Stimulated activated CD4-positive, alpha-beta T cell treated with anti-CD3 and anti-CD28 coated beads, Interleukin-4, amount 100 ng/mL, for 48 hours (primary cell): Measurements from ENCODE around the gene BCAS4.

Experiments used
- DNase-seq, 2 donors: peaks; one replicate each; pipeline ENCODE4 v3.0.0-alpha.2; 2020; ENCODE audit warnings: low read depth in 2 of 2

BCAS4 gene

DNA sequence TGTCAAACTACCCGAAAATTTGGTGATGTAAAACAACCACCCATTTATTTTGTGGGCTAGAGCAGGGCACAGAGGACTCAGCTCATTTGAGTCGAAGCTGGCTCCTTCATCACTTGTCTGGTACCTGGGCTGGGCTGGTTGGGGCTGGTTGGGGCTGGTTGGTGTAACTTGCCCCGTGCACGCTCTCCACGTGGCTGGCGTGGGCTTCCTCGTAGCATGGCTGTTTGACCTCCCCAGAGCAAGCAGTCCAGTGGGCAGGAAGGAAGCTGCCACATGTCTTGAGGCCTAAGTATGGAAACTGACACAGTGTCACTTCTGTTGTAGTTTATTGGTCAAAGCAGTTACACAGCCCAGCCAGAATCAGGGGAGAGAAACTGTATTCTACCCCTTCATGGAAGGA lies 27.1 kb downstream of the BCAS4 start:
- DNase-seq: no peak

DNA sequence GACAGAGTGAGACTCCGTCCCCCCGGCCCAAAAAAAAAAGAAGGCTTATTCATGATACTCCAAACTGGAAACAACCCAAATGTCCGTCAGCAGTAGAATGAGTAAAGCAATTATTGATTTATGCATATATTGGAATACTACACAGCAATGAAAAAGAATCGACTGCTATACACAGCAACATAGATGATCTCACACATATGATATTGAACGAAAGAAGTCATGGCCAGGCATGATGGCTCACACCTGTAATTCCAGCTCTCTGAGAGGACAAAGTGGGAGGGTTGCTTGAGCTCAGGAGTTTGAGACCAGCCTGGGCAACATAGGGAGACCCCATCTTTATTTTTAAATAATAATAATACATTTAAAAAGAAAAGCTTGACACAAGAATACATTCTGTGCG lies 28.5 kb downstream of the BCAS4 start:
- no peak for DNase-seq

DNA sequence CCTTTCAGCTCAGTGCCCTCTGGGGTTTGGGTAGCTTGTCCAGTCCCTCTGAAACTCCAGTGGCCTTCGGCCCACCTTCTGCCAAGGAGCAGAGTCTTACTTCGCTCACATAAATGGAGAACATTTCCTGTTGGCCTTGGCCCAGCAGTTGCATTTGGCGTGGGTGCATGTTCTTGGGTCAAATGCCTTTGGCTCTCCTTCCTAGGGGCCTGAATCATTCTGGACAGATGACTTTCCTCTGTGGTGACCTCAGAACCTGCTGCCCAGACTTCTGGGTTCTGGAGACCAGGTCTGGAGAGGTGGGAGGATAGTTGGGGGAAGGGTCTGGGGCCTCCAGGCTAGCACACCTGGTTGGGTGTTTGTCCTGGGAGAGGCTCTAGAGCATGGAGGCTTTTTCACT lies 29.3 kb downstream of the BCAS4 start:
- no peak for DNase-seq

DNA sequence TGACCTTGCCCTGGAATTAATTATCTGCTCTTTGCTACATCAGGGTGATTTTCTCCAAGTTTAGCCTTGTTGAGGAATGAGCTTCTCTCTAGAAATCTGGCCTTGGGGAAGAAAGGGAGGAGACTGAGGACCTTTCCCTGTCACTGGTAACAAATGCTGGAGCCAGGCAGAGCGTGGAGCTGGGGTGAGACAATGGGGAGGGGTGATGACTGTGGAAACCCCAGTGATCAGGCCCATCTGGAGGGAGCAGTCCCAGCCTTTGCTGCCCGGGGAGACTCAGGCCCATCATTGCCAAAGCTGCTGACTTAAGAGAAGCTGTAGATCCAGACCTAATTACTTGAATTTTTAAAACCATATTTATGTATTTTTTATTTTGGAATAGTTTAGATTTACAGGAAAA lies 31.3 kb downstream of the BCAS4 start:
- DNase-seq: no peak

DNA sequence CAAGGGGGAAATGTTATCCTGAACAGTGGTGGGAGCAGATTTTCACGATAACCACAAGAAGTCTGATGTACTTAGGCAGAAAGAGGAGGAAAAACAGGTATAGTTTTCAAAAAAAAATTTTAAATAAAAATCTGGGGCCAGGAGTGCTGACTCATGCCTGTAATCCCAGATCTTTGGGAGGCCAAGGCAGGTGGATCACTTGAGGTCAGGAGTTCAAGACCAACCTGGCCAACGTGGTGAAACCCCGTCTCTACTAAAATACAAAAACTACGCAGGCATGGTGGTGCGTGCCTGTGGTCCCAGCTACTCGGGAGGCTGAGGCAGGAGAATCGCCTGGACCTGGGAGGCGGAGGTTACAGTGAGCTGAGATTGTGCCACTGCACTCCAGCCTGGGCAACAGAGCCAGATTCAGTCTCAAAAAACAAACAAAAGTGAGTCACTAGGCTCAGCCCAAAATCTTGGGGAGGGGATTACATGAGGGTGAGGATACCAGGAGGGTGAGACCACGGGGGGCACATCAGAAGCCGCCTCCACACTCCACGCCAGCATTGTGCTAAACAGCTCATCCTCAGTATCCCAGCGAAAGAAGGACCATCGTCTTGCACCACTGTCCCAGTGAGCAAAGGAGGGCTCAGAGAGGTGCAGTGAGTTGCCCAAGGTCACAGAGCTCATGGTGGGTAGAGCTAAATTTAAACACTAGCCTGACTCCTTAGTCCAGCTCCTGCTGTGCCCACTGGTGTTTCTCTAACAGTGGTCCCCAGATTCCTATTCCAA lies 33.7 kb downstream of the BCAS4 start:
- no peak for DNase-seq

DNA sequence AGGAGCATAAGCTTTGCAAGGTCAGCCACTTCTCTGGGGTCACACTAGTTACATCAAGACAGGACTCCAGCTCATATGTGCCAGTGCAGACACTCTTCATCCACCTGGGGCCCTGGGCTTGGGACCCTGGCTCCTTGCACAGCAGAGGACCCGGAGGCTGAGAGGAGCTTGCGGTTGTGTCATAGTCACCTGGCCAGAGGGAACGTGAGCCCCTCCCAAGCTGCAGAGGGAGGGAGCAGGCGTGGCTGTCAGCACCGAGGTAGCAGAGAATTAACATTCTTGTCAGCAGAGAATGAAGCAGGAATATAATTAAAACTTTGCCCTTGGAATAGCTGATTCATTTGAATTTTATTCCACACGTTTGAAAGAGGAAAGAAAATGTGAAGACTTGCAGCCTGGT lies 36.8 kb downstream of the BCAS4 start:
- DNase-seq: no peak

DNA sequence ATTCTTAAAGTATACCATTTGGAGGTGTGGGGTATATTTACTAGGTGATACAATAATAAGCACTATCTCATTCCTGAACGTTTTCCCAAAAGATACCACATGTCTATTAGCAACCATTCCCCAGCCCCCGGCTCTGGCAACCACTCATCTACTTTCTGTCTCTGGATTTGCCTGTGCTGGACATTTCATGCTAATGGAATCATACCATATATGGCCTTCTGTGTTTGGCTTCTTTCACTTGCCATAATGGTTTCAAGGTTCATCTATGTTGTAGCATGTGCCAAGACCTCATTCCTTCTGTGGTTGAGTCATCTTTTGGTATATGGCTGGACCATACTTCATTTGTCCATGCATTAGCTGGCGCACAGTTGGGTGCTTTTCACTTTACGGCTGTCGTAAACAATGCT lies 39.7 kb downstream of the BCAS4 start:
- no peak for DNase-seq

DNA sequence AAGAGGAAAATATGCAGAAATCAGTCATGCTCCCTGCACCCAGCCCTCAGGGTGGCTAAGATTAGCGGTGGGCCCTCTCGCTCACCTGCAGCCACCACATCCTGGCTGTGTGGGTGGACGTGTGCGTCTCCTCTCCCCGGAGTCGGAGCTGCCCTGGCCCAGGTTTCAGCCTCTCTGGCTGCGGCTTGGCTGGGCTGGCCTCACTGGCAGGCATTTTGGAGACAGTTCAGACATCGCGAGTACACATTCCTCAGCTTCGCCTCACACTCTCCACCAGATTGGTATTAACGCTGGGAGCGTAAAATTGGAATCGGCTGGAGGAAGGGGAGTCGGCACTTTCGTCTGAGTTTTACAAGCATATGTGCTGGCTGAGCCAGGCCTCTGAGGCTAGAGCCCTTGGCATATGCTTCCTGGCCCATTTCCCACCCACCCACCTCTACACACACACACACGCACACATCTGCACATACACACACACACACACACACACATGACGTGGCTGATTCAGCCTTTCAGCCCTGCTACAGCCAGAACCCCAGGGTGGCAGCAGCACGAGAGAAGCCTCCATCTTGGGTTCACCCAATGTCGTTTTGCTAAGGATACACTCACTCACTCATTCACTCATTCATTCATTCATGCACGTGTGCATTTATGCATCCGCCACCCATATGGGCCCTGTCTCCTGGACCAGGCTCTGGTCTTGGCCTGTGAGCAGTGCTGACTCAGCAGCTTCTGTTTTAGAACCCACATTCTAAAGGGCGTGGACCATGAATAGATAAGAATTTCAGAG lies 42.9 kb downstream of the BCAS4 start:
- no peak for DNase-seq

DNA sequence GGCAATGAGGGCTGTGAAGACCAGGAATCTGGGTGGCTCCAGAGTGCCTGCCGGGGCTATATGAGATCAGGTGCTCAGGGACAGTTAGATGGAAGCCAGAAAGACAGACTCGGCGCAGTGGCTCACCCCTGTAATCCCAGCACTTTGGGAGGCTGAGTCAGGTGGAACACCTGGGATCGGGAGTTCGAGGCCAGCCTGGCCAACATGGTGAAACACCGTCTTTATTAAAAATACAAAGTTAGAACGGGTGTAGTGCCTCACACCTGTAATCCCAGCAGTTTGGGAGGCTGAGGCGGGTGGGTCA lies 43.4 kb downstream of the BCAS4 start:
- no peak for DNase-seq

DNA sequence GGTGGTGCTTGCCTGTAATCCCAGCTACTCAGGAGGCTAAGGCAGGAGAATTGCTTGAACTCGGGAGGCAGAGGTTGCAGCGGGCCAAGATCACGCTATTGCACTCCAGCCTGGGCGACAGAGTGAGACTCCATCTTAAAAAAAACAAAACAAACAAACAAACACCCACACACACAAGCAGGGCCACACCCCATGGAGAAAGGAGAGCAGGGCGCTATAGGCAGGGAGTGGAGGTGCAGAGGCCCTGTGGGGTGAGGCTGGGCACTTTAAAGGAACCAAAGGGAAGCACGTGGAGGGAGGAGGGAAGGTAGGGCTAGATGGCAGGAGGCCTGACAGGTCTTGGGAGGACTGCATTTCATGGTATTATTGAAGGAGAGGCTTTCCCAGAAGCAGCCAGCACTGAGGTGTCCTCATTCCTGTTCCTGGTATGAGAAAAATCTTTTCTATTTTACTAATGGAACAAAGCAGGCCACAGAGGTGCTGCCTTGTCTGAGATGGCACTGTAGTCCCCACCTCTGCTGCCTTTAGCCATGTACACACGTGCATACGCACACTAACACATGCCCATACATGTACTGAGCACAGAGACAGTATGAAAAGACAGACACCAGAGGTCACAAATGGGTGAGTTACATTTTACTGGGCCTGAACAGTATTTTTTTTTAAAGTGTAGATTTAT lies 44.0 kb downstream of the BCAS4 start:
- DNase-seq: no peak

DNA sequence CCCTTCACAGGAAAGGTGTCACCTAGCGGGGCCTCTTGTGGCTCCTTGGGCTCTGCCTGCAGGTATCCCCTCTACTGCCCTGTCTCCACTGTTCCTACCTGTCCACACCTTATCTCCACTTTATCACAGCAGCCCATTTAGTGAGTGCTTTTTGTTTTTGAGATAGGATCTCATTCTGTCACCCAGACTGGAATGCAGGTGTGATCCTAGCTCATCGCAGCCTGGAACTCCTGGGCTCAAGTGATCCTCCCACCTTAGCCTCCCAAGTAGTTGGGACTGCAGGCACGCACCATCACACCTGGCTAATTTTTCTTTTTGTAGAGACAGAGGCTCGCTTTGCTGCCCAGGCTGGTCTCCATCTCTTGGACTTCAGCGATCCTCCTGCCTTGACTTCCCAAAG lies 48.0 kb downstream of the BCAS4 start:
- no peak for DNase-seq

DNA sequence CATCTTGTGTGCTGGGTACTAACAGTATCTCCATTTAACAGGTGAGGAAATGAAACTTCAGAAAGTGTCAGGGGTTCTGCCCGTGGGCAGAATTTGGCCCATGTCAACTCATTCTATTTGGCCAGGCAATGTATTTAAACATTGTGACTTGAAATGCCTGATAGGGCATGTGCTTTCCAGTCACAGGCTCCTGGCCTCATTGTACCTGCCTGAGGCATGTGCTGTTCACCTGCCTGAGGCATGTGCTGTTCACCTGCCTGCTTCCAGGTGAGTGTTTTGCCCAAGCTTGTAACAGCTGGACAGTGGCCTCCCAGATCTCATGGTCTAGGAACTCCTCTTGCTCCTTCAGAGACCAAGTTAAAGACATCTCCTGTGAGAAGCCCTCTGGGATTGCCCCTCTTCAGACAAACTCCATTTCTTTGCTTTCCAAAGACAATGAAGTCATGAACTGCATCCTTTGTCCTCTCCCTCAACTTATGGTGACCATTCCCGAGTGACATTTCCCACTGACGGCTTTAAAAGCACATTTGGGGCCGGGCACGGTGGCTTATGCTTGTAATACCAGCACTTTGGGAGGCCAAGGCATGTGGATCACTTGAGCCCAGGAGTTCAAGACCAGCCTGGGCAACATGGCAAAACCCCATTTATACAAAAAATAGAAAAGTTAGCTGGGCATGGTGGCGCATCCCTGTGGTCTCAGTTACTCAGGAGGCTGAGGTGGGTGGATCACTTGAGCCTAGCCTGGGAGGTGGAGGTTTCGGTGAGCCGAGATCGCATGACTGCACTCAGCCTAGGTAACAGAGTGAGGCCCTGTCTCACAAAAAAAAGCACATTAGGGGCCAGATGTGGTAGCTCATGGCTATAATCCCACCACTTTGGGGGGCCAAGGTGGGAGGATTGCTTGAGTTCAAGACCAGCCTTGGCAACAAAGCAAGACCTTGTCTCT lies 48.7 kb downstream of the BCAS4 start:
- no peak for DNase-seq

DNA sequence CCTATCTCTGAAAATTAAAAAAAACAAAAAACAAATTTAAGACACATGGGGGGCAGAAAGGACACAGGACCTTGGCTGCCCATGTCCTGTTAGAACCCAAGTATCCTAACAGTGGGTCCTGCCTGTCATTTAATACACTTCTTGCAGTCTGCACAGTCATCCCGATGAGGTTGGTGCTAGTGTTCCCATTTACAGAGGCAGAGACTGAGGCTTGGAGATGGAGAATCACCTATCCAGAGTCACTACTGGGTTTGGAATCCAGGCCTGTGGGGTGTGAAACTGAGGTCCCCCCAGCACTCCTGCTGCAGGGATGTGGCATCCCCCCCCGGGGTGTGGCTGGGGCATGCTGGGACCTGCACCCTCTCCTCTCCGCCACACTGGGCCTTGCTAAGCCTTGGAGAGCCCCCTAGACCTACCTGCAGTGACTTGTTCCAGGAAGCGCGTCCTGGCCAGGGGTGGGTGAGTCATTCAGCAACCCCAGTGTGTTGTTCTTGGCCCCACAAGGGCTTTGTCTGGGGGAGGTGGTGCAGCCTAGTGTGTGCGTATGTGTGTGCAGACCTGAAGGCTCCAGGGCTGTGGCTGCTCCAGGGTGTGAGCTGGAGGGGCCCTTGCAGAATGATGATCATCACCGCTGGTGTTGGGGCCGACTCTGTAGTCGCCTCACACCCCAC lies 49.7 kb downstream of the BCAS4 start:
- peak; percentile 12 to 29 for DNase-seq

DNA sequence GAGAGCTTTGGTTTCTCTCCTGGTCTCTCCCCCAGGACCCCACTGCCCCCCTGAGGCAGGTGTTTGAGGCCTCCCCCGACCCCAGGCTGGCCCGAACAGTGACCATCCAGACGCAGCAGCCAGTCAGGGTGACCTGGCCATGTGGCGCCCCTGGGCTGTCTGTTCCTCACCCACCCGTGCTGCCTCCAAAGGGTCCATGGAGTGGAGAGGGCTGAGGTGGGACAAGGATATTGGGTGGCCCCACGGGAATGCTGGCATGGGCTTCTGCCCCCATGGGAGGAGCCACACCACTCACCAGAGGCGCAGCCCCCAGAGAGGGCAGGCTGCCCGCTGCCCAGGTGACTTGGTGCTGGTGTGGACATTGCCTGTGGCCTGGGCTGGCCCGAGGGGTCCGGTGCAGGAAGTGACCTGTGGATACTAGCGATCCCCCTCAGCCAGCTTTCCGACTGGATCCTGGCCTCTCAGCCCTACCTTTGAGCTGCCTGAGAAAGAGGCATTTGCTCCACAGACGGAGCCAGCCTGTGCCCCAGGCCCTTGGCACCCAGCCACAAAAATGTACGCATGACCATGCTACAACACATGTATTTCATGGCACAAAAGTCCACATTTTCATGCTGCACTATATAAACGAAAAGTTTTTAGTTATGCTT lies 50.8 kb downstream of the BCAS4 start:
- DNase-seq: no peak

DNA sequence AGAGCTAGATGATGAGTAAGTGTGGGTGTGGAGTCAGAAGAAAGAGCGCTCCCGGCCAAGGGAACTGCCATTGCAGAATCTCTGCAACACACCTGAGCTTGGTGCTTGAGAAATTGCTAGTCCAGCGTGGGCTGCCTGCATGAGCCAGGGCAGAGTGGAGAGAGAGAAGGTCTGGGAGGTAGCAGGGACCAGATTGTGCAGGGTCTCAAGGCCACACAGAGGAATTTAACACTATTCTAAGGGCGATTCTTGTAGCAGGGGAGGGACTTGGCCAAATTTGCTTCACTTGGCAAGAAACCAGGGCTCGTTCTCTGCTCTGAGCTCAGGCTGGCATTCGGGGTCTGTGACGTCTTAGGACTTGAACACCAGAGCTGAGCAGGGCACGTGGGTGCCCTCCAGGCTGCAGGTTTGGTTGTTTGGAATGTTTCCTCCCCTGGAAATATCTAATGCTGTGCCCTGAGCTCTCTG lies 53.5 kb downstream of the BCAS4 start:
- no peak for DNase-seq

DNA sequence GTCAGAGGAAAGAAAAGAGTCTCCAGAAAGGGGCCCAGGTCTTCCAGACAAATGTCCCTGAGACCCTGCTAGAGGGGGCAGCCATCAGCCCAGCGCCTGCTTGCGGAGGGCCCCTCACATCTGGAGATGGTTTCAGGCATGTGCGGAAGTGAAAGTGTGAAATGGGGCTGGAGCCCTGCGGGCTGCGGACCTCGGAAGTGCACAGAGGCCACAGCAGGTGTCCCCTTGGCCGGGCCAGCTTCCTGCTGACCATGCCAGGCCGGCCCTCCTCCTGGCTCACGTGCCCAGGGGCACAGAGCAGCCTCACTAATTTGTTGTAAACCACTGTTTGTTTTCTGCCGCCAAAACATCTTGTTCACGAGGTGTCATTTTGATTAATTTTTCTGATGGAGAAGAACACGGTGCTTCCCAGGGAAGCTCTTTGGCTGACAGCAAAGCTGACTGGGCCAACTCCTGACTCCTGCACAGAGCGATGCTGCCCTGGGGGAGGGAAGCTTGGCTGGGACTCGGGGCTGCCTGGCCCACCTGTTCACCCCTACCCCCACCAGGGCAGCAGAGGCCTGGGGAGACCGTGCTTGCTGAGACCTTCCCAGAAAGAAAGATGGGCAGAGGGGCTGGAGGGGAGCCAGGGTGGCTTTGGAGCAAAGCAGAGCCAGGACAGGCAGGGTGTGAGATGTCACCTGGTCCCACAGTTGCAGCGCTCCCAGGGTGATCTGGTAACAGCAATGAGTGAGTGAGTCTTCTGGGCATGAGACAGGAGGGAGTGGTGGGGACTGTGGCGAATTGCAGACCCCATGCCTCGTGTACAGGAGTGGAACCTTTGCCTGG lies 54.2 kb downstream of the BCAS4 start:
- no peak for DNase-seq

DNA sequence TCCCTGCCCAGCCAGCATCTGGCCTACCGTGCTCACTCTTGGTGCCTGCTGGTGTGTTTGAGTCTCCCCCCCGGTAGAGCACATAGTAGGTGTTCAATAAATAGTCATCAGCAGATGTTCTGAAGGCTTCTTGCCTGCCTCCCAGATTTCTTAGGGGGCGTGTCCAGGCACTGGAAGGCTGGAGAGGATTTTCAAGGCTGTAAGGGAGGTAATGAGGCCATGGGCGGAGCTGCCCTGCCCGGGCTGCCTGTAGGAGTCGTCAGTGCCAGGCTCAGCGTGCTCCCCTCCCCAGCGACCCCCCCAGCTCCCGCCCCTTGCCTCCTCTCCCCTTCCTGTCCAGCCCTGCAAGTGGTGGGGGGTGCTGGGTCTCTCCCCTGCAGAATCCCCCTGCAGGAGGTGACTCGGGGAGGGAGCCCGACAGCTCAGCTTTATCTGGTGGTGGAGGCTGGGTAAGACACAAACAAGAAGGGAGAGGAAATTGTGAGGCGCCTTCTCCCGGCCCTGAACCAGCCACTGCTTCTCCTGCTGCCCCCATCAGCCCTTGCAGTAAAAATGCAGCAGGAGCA lies 55.9 kb downstream of the BCAS4 start:
- no peak for DNase-seq

DNA sequence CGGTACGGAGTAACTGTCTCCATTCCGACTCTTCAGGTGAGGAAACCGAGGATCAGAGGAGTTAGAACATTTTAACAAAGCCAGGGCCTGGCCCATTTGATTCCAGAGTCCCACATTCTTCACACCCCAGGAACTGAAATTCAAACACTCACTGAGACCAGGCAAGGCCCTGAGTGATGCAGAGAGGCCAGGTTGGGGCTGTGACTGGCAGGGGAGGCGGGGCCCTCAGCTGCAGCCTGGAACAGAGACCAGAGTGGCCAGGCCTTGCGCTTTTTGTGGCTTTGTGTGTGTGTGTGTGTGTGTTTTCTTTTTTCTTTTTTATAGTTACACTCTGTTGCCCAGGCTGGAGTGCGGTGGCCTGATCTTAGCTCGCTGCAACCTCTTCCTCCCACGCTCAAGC lies 57.2 kb downstream of the BCAS4 start:
- DNase-seq: no peak

DNA sequence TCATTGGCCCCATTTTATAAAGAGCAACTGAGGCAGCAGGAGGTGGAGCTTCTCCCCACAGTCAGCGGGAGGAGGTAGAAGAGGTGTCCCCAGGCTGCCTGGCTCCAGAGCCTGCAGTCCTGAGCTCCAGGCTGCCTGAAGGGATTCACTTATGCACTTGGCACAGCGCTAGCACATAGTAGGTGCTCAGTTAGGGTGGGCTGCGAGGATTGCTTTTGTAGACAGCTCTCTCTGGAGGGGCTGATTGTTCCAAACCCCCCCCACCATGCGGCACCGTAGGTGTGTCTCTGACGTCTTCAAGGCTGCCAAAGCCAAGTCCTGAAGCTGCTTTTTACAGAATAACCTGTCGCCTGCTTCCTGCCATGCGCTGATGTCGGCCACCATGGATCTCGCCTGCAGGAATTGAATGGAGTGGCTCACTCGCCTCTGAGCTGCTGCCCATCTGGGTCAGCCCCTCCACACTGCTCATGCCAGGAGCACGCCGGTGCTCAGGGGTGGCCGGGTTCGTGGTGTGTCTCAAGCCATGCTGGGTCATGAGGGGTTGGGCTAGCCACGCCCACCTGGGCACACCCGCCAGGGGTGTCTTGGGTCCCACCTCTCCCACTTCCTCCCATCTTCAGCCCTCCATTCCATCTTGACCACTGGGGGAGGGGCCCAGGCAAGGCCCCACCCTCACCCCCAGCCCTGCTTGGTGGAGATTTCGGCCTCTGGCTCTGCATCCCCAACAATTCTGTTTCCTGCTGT lies 59.8 kb downstream of the BCAS4 start:
- no peak for DNase-seq
